ENCODE measurements around the gene MAF. TPM values are rescaled to one million over a fixed set of nuclear protein-coding genes. Genes with fewer than 3 reads are reported as not detected.

The MAF gene
- total and polyA plus RNA-seq, 2 experiments from 2014 or later: 31.6 to 85.0 TPM

- peaks cover 30% of the 10 kb centered on the region for H3K4me1 ChIP-seq (ENCODE audit: insufficient read depth)
- DNase-seq (ENCODE audit: low spot score): peak; percentile 65
- H3K4me2 ChIP-seq: peak overlapping the region; percentile 73
- H2AFZ ChIP-seq: no peak overlapping the region
- peaks cover 6% of the 10 kb centered on the region for H4K20me1 ChIP-seq (ENCODE audit: insufficient read depth, poor library complexity, severe bottlenecking)
- 24% methylated on average over 5 of the region's 5 CpGs for WGBS (ENCODE audit: low lambda C conversion rate, missing lambda C conversion rate)
- peaks cover 16% of the 10 kb centered on the region for H3K79me2 ChIP-seq
- no peak overlapping the region for H3K4me3 ChIP-seq
- TF ChIP-seq EZH2phosphoT487 (IDR thresholded peaks at IDR 0.05; ENCODE audit: low read depth, severe bottlenecking, unreplicated experiment) (no peak), EZH2 (IDR thresholded peaks at IDR 0.05; ENCODE audit: borderline replicate concordance) (no peak), CTCF (IDR thresholded peaks at IDR 0.05; ENCODE audit: poor library complexity) (no peak)
- H3K27ac ChIP-seq: peak overlapping the region; percentile 97
- no peaks in the 10 kb centered on the region for H3K9me3 ChIP-seq (ENCODE audit: low read depth)
- no peaks in the 10 kb centered on the region for H3K36me3 ChIP-seq (replicated peaks; ENCODE audit: insufficient read depth, low read depth)
- H3K9me2 ChIP-seq (replicated peaks; ENCODE audit: insufficient read depth): no peaks in the 10 kb centered on the region
- no peaks in the 10 kb centered on the region for H3K27me3 ChIP-seq
Observed at GRCh38 chr16:79602628-79603014, 2.1 kb upstream of the MAF start.

- 4% methylated on average over 15 of the region's 15 CpGs for WGBS (ENCODE audit: low lambda C conversion rate, missing lambda C conversion rate)
- Histone ChIP-seq H3K27me3 (no peaks in the 10 kb centered on the region), H3K9me3 (ENCODE audit: low read depth) (no peaks in the 10 kb centered on the region), H3K4me2 (peak overlapping the region; percentile 73), H3K27ac (peak overlapping the region; percentile 97), H3K4me3 (peak overlapping the region; percentile 63), H3K4me1 (ENCODE audit: insufficient read depth) (peaks cover 26% of the 10 kb centered on the region), H3K79me2 (peaks cover 21% of the 10 kb centered on the region), H2AFZ (peak overlapping the region; percentile 3), H3K36me3 (replicated peaks; ENCODE audit: insufficient read depth, low read depth) (no peaks in the 10 kb centered on the region), H4K20me1 (ENCODE audit: insufficient read depth, poor library complexity, severe bottlenecking) (peaks cover 11% of the 10 kb centered on the region), H3K9me2 (replicated peaks; ENCODE audit: insufficient read depth) (no peaks in the 10 kb centered on the region)
- DNase-seq (ENCODE audit: low spot score): peak; percentile 91
- TF ChIP-seq EZH2phosphoT487 (IDR thresholded peaks at IDR 0.05; ENCODE audit: low read depth, severe bottlenecking, unreplicated experiment) (no peak), CTCF (IDR thresholded peaks at IDR 0.05; ENCODE audit: poor library complexity) (peak; percentile 89), EZH2 (IDR thresholded peaks at IDR 0.05; ENCODE audit: borderline replicate concordance) (no peak)
Observed at GRCh38 chr16:79601931-79602627, 1.5 kb upstream of the MAF start.

- TF ChIP-seq EZH2 (IDR thresholded peaks at IDR 0.05; ENCODE audit: borderline replicate concordance): no peak
- no peak for TF ChIP-seq CTCF (IDR thresholded peaks at IDR 0.05; ENCODE audit: poor library complexity)
- no peak for TF ChIP-seq EZH2phosphoT487 (IDR thresholded peaks at IDR 0.05; ENCODE audit: low read depth, severe bottlenecking, unreplicated experiment)
- Histone ChIP-seq H3K36me3 (replicated peaks; ENCODE audit: insufficient read depth, low read depth) (no peaks in the 10 kb centered on the region), H2AFZ (peak overlapping the region; percentile 3), H3K27me3 (no peaks in the 10 kb centered on the region), H3K79me2 (peaks cover 29% of the 10 kb centered on the region), H3K27ac (peak overlapping the region; percentile 97), H3K4me2 (peak overlapping the region; percentile 73), H3K4me3 (peak overlapping the region; percentile 63), H3K9me2 (replicated peaks; ENCODE audit: insufficient read depth) (no peaks in the 10 kb centered on the region), H3K9me3 (ENCODE audit: low read depth) (no peaks in the 10 kb centered on the region), H4K20me1 (ENCODE audit: insufficient read depth, poor library complexity, severe bottlenecking) (peaks cover 19% of the 10 kb centered on the region), H3K4me1 (ENCODE audit: insufficient read depth) (peaks cover 21% of the 10 kb centered on the region)
- WGBS (ENCODE audit: low lambda C conversion rate, missing lambda C conversion rate): 1% methylated on average over 50 of the region's 51 CpGs
- peak; percentile 84 for DNase-seq (ENCODE audit: low spot score)
Observed at GRCh38 chr16:79601092-79601930, 774 bp upstream of the MAF start.
